Fibroblast of pulmonary artery (primary cell): ENCODE results near the gene AKT1S1.

Source experiments
- DNase-seq: peaks from one replicate; pipeline ENCODE4 v3.0.0-alpha.2; 2010; ENCODE audit warnings: low read depth
- H3K4me3 ChIP-seq: replicated peaks from 2 replicates; pipeline ENCODE4 v1.5.1; 2011; ENCODE audit warnings: low read depth, mild to moderate bottlenecking, control low read depth, low read length, moderate library complexity
- TF ChIP-seq, protein P1 (sequence below): IDR thresholded peaks from 2 replicates; pipeline ENCODE4 v1.5.1; 2011; ENCODE audit warnings: mild to moderate bottlenecking, control low read depth, low read length, inconsistent platforms; ENCODE audit errors: missing control alignments

Gene AKT1S1

GRCh38 chr19:49904136-49904535 lies 27.0 kb upstream of the AKT1S1 start:
- H3K4me3 ChIP-seq: no peak overlapping the region
- TF ChIP-seq, protein P1, sequence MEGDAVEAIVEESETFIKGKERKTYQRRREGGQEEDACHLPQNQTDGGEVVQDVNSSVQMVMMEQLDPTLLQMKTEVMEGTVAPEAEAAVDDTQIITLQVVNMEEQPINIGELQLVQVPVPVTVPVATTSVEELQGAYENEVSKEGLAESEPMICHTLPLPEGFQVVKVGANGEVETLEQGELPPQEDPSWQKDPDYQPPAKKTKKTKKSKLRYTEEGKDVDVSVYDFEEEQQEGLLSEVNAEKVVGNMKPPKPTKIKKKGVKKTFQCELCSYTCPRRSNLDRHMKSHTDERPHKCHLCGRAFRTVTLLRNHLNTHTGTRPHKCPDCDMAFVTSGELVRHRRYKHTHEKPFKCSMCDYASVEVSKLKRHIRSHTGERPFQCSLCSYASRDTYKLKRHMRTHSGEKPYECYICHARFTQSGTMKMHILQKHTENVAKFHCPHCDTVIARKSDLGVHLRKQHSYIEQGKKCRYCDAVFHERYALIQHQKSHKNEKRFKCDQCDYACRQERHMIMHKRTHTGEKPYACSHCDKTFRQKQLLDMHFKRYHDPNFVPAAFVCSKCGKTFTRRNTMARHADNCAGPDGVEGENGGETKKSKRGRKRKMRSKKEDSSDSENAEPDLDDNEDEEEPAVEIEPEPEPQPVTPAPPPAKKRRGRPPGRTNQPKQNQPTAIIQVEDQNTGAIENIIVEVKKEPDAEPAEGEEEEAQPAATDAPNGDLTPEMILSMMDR: no peak
- no peak for DNase-seq

GRCh38 chr19:49896863-49897621 lies 19.9 kb upstream of the AKT1S1 start, which contains the start of gene IL4I1:
Gene IL4I1, minus strand, starts transcription at chr19:49896887. Its CDS starts 727 bp downstream, at chr19:49896160.
- TF ChIP-seq, protein P1: no peak
- DNase-seq: peak; percentile 38
- no peak within 1 kb of the TSS for H3K4me3 ChIP-seq

DNA sequence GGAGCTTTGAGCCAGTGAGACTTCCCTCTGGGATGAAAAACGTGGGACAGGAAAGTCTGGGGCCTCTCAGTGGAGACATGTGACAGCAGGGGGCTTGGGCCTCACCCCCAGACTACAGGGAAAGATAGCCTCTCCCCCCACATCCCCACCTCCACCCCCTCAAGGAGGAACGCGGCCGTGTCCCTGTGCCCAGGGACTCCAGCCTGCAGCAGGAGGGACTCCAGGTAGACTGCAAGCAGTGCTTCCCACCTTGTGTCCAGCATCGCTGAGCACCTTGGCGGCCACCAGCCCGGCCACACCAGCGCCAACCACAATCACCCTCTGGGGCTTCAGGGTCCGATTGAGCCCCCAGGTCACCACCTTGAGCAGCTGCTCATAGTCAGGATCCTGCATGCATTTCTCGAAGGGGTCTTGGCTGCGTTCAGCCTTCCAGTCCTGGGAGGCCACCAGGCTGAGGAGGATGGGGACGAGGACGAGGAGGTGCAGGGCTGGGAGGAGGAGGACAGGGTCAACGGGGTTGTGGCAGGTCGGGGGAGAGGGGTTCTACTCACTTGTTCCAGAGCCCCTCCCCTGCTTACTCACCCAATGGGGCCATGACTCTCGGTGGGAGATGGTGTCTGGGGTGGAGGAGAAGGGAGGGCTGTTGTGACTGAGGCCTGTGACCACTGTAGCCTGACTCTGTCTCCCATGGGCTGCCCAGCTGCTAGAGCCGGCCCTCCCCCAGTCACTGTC lies 18.6 kb upstream of the AKT1S1 start:
- no peak for DNase-seq
- no peak overlapping the region for H3K4me3 ChIP-seq
- TF ChIP-seq, protein P1: no peak

DNA sequence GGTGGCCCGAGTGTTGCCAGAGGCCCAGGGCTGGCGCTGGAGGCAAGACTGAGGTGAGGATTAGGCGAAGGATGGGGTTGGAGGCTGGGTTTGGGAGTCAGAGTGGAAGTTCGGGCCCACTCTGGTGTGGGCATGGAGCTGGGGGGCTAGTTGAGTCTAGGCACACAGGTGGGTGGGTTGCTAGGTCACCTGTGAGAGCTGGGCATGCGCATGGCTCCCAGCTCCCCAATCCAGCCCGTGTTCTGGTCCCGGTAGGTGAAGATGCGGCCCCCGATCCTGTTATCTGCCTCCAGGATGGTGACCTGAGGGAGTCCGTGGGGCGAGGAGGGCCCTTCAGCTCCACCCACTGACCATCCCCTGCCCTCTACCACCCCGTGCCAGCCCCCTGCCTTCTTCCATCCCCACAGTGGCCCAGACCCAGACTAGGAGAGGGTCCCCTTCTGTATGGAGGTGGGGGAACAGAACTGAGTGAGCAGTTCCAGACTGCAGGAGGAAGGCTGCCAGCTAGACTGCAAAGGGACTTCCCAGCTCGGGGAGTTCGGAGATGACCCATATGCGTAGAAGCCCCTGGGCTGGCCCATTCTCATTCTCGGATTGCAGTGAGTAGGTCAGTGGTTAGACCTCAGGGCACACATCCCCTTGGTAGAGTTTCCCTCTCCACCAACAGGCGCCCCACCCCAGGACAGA lies 17.9 kb upstream of the AKT1S1 start:
- TF ChIP-seq, protein P1: no peak
- H3K4me3 ChIP-seq: no peak overlapping the region
- no peak for DNase-seq

DNA sequence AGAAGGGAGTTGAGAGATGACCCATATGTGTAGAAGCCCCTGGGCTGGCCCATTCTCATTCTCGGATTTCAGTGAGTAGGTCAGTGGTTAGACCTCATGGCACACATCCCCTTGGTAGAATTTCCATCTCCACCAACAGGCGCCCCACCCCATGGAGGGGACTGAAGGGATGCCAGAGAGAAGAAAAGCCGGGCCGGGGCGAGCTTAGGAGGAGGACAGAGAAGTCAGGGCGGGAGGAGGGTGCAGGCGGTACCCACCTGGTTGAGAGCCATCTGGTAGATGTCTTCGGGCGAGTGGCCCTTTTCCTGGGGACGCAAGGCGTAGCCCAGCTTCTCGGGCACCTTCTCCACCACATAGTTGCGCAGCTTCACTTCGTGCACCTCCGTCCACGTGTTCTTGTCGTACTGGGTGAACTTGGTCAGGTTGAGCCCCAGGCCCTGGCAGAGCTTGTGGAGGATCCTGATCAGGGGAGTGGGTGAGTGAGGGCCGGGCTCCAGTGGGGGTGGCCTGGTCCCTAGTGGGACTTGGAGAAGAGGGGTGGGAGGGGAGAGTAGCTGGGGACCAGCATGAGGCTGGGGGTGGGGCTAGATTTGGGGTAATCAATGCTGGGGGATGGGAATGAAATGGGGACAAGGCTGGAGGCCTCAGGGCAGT lies 17.0 kb upstream of the AKT1S1 start:
- DNase-seq: no peak
- TF ChIP-seq, protein P1: no peak
- no peak overlapping the region for H3K4me3 ChIP-seq

GRCh38 chr19:49892716-49893115 lies 15.6 kb upstream of the AKT1S1 start:
- TF ChIP-seq, protein P1: no peak
- DNase-seq: no peak
- H3K4me3 ChIP-seq: no peak overlapping the region
